Right atrium auricular region (tissue), 2 donors: ENCODE measurements around the gene HPCA. TPM values are rescaled to one million over a fixed set of nuclear protein-coding genes. Genes with fewer than 3 reads are reported as not detected.

Experiments used
- DNase-seq: peaks from one replicate; pipeline ENCODE4 v3.0.0-alpha.2; 2019; ENCODE audit warnings: low spot score
- H3K27ac ChIP-seq, 2 donors: fragments of 200-600 bp; sonication (generic); 1 replicate in 1 of 2; 2 replicates in 1 of 2; pipeline ENCODE4 v1.5.1; 2016 to 2019
- H3K27me3 ChIP-seq, 2 donors: fragments of 200-600 bp; sonication (generic); one replicate each; pipeline versions ENCODE4 v1.5.1 to v1.6.0; 2017 to 2019
- H3K36me3 ChIP-seq: fragments of 200-600 bp; sonication (generic); one replicate; pipeline ENCODE4 v1.5.1; 2016
- H3K4me1 ChIP-seq, 2 donors: fragments of 200-600 bp; sonication (generic); one replicate each; pipeline versions ENCODE4 v1.5.1 to v1.6.0; 2017 to 2019
- H3K4me3 ChIP-seq, 2 donors: fragments of 200-600 bp; sonication (generic); 1 replicate in 1 of 2; 2 replicates in 1 of 2; pipeline ENCODE4 v1.5.1; 2017 to 2019; ENCODE audit warnings: mild to moderate bottlenecking in 1 of 2, moderate library complexity in 1 of 2
- H3K9me3 ChIP-seq, 2 donors: fragments of 200-600 bp; sonication (generic); one replicate each; pipeline ENCODE4 v1.5.1; 2019
- CTCF ChIP-seq, 2 donors: fragments of 200-600 bp; sonication (generic); IDR thresholded peaks; one replicate each; pipeline ENCODE4 v1.5.1; 2019; ENCODE audit warnings: antibody characterized with exemption in 2 of 2
- total RNA-seq, 2 donors: library from RNA; depleted of rRNA; stranded (reverse); fragments of >200 nt; gene quantifications; one replicate each; pipeline ENCODE4 v1.1.0, GENCODE V29; 2016

HPCA gene
- total RNA-seq, 2 donors from 2014 or later = not detected

DNA sequence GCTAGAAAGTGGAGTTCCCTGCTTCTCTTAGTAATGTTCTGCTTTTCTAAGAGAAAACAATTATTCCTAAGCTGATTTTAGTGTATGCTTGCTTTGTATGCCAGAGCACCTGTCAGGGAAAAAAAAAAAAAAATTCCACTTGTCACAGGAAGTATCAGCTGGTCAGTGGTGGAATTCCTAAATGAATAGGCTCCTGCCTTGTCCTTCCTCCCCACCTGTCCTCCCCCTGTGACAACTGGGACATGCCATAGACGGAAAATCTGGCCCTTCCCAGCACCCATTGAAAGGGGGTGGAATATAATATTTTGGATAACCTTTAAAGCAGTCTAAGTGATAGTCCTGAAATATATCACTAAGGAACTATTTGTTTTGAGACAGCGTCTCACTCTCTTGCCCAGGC is 26.4 kb upstream of the HPCA start:
- Histone ChIP-seq H3K27me3 (no peaks in the 10 kb centered on the region), H3K4me1 (peaks cover 0 to 27% of the 10 kb centered on the region in 2 donors), H3K9me3 (no peaks in the 10 kb centered on the region), H3K27ac (no peak overlapping the region), H3K36me3 (peaks cover 42% of the 10 kb centered on the region), H3K4me3 (no peak overlapping the region)
- no peak for DNase-seq
- no peak for TF ChIP-seq CTCF (IDR thresholded peaks at IDR 0.05)

DNA sequence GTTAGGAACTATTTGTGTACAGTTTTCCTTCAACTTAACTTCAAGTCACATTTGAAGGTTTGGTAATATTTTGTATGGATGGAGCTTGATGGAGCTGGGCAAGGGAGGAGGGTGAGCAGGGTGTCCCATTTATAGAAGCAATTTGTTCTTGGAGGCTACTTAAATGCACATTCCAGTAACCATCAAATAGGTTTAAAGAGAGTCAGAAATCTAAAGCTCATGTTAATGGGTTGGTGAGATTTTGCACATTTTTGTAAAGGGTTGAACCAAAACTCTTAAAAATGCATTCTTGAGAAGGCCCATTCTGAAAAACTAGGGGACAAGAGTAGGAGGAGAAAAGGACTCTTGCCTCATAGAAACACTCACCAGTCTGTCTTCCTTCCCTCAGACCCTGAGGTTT is 25.7 kb upstream of the HPCA start:
- Histone ChIP-seq H3K27me3 (no peaks in the 10 kb centered on the region), H3K4me1 (peaks cover 0 to 33% of the 10 kb centered on the region in 2 donors), H3K27ac (no peak overlapping the region), H3K4me3 (no peak overlapping the region), H3K36me3 (peaks cover 39% of the 10 kb centered on the region), H3K9me3 (no peaks in the 10 kb centered on the region)
- no peak for TF ChIP-seq CTCF (IDR thresholded peaks at IDR 0.05)
- no peak for DNase-seq

- no peak for TF ChIP-seq CTCF (IDR thresholded peaks at IDR 0.05)
- no peak for DNase-seq
- H3K4me1 ChIP-seq = peaks cover 0 to 40% of the 10 kb centered on the region in 2 donors
- H3K4me3 ChIP-seq = no peak overlapping the region
- no peaks in the 10 kb centered on the region for H3K27me3 ChIP-seq
- H3K36me3 ChIP-seq = peaks cover 26% of the 10 kb centered on the region
- no peak overlapping the region for H3K27ac ChIP-seq
- H3K9me3 ChIP-seq = no peaks in the 10 kb centered on the region
Observed at GRCh38 chr1:32861904-32862695, 24.2 kb upstream of the HPCA start.

DNA sequence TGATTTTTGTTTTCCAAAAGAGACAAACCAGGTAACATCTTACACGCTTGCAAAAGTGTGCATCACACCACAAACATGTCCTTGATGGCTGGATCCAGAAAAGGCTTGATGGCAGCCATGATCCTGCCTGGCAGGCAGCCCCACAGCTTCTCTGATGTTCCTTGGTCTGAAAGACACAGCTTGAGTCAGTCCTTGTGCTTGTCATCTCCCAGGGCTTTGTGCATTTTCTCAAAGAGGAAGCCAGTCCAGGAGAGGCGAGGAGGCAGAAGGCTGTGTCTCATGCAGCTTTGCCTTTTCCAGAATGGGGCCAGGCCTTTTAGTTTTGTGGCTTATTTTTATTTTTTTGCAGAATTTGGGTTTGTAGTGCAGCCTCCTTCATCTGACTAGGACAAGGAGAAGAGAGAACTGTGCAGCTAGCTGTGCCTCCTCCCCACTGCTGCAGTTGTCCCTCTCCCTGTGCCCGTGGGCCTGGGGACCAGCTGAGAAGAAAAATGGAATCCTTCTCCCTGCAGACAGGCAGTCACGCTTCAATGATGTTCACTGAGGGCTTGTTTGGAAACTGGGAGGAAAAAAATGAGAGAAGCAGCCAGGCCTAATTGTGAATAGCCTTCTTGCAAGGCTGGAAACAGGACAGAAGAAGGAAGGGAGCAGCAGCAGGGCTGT is 22.9 kb upstream of the HPCA start:
- peak overlapping the region; percentile 40 to 51 for H3K27ac ChIP-seq
- peaks cover 20% of the 10 kb centered on the region for H3K36me3 ChIP-seq
- peaks cover 0 to 40% of the 10 kb centered on the region in 2 donors for H3K4me1 ChIP-seq
- no peak for TF ChIP-seq CTCF (IDR thresholded peaks at IDR 0.05)
- no peaks in the 10 kb centered on the region for H3K9me3 ChIP-seq
- H3K27me3 ChIP-seq = no peaks in the 10 kb centered on the region
- DNase-seq = no peak
- no peak overlapping the region for H3K4me3 ChIP-seq

GRCh38 chr1:32863881-32864245 is 22.4 kb upstream of the HPCA start:
- no peak for DNase-seq
- Histone ChIP-seq H3K4me3 (no peak overlapping the region), H3K36me3 (peaks cover 20% of the 10 kb centered on the region), H3K27me3 (no peaks in the 10 kb centered on the region), H3K9me3 (no peaks in the 10 kb centered on the region), H3K4me1 (peaks cover 0 to 40% of the 10 kb centered on the region in 2 donors), H3K27ac (peak overlapping the region; percentile 40 to 51)
- TF ChIP-seq CTCF (IDR thresholded peaks at IDR 0.05) = no peak
